GM21360 (cell line): ENCODE results near the gene DIS3L.
"Not testable (repeated sequence)": the region's sequence is repeated elsewhere in the genome, so short reads cannot be mapped to it uniquely, and the experiment has no call there.

Source experiments
- ATAC-seq: cut with Tn5 transposase; IDR thresholded peaks from one replicate; pipeline ENCODE4 v1.9.1; 2021; ENCODE audit warnings: mild to moderate bottlenecking, moderate library complexity; ENCODE audit not compliant: unreplicated experiment

The DIS3L gene

GRCh38 chr15:66276546-66276945 lies 16.8 kb upstream of the DIS3L start:
- no peak for ATAC-seq

- ATAC-seq, result no peak
These were observed 15.3 kb upstream of the DIS3L start for GRCh38 chr15:66278056-66278455.

GRCh38 chr15:66278671-66279070 lies 14.7 kb upstream of the DIS3L start:
- no peak for ATAC-seq

GRCh38 chr15:66284271-66284670 lies 9.1 kb upstream of the DIS3L start:
- ATAC-seq, result no peak

DNA sequence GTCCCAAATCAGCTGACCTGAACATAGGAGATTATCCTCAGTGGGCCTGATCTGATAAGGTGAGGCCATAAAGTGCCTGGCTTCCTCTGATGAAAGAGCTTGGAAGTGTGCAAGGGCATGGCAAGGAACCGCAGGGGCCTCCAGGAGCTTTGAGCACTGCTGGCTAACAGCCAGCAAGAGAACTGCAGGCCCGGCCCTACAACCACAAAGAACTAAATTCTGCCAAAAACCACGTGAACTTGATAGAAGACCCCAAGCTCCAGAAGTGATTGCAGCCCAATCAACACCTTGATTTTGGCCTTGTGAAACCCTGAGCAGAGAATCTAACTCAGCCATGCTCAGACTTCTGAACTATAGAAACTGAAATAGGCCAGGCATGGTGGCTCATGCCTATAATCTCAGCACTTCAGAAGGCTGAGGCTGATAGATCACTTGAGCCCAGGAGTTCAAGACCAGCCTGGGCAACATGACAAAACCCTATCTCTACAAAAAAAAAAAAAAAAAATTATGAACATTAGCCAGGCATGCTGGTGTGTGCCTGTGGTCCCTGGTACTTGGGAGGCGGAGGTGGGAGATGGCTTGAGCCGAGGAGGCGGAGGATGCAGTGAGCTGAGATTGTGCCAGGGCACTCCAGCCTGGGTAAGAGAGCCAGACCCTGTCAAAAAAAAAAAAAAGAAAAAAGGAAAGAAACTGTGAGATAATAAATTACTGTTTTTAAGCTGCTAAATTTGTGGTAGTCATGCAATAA lies 7.7 kb upstream of the DIS3L start:
- no peak for ATAC-seq

DNA sequence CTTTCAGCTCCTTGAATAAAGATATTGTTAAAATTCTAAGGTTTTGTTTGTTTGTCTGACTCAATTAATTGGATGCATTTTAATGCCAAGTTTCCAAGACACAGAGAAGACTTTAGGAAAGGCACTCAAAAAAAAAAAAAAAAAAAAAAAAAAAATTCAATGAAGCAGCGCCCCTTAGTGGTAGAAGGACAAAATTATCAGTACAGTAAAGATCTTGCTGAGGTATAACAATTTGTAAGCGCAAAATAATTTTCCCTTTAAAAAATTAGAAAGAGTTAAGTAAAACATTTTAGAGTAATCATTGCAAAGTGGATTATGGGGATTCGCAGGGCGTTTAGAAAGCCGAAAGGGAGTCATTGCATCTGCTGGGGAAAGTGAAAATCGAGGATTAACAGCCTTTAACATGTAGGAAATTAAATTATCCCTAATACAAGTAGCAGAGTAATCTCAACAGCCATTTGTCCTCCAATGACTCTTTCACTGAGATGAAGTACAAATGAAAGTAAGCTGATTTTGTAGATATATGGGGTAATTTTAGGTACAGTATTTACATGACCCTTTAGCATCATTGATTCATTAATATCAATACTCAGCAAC lies 5.8 kb upstream of the DIS3L start:
- ATAC-seq, result no peak

- no peak for ATAC-seq
These were observed 5.3 kb upstream of the DIS3L start for GRCh38 chr15:66288093-66288492.

DNA sequence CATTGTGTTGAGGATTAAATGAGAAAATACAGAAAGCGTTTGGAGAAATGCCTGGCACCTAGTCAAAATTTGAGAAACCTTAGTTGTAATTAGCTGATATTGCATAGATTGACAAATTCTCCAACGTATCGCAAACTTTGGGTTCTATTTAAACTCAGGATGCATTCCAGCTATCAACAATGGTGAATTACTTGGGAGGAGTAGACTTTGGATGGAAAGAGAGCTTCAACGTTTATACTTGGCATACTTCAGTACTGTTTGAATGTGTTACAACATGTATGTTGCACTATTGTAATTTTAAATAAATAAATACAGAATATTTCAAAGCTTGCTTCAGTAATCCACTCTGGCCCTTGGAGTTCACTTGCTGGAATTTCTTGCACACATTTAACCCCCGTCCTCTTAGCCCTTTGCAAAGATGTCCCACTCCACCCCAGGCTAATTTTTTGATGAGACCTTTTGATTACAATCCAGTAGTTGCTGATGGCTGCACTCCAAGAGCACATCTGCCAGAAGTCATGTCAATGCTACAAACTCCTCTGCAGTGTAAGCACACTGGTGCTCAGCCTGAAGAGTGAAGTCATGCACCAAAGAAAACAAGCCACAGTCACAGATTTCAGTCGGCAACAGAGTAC lies 4.7 kb upstream of the DIS3L start:
- ATAC-seq, result no peak

- ATAC-seq, result no peak
These were observed 3.4 kb upstream of the DIS3L start for GRCh38 chr15:66290007-66290406.

GRCh38 chr15:66290518-66290917 lies 2.9 kb upstream of the DIS3L start:
- ATAC-seq, result no peak

DNA sequence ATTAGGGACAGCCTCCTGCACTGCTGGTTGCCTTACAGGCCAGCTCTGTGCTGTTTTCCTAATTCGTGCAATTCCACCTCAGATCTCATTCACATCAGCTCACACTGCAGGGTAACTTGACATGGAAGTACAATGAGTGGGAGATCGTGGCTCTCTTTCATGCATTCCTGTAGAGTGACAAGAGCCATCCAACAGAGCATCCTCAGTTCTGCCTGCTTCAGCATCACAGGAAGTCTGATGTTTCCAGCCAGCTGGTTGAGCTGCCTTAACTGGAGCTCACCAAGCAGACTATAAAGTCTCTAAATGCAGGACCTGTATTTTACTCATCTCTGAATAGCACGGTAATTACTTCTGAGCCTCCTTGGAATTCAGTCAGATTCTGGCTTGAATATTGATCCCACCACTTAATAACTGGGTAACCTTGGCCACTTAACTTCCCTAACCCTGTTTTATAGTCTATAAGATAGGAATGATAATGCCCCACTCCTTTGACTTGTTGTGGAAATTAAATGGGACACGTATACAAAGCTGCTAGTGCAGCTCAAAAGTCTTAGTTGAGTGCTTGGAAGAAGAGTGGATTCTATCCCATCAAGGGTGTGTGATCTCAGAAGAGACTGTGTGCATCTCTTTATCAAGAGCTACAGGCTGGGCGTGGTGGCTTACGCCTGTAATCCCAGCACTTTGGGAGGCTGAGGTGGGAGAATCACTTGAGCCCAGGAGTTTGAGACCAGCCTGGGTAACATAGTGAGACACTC lies 1.4 kb upstream of the DIS3L start:
- no peak for ATAC-seq

- peak; percentile 12 for ATAC-seq
These were observed 573 bp upstream of the DIS3L start for GRCh38 chr15:66292571-66293418.

- ATAC-seq, result peak; percentile 17
These were observed 976 bp downstream of the DIS3L start for GRCh38 chr15:66294157-66294931.

DNA sequence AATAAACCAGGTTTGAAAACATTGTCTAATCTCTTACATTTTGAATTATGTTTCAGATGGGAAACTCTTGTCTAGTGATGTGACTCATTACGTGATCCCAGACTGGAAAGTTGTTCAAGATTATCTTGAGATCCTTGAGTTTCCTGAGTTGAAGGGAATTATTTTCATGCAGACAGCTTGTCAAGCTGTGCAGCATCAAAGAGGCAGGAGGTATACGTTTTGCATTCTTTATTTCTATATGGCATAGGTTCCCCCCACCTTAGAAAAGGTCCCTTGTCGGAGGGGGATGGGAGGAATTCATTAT lies 1.5 kb downstream of the DIS3L start:
- ATAC-seq, result no peak

- ATAC-seq, result no peak
These were observed 2.8 kb downstream of the DIS3L start for GRCh38 chr15:66296186-66296585.

DNA sequence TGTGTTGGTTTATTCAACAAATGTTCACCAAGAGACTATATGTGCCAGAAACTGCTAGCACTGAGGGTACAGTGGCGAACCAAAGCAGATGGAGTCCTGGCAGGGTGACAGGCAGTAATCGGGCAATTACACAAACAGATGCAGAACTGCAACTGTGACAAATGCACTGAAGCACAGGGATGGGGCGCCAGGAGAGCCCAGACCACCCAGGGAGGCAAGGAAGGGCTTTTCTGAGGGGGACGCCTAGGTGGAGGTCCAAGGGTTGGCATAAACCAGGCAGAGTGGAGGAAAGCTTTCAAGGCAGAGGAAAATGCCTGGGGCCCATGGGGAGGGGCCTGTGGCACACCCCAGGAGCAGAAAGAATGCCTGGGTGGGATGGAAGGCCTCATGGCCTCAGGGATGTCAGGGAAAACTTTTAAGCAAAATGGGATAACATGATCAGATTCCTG lies 5.5 kb downstream of the DIS3L start:
- no peak for ATAC-seq

DNA sequence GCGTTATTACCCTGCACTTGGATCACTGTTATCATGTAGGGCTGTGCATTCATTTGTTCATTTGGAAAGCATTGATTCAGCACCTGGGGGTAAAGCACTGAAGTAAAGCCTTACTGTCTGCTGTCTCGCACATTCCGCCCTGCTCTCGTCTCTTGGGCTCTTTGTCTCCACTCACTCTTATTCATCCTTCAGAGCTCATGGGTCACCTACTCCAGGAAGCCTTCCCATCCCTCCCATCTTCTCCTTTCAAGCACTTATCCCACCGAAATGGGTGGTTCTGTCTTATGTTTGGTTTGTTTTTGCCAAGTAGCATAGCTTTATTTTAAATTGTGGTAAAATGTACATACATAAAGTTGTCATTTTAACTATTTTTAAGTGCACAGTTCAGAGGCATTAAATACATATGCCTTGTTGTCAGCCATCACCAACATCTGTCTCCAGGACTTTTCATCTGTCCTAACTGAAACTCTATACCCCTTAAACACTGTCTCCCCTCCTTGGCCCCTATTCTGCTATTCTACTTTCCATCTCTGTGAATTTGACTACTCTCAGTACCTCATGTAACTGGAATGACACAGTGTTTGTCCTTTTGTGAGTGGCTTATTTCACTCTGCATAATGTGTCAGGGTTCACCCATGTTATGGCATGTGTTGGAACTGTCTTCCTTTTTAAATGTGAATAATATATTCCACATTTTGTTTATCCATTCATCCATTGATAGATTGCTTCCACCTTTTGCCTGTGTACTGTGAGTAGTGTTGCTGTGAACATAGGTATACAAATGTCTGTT lies 9.3 kb downstream of the DIS3L start:
- ATAC-seq, result no peak

GRCh38 chr15:66304425-66304824 lies 11.1 kb downstream of the DIS3L start:
- not testable (repeated sequence) for ATAC-seq

DNA sequence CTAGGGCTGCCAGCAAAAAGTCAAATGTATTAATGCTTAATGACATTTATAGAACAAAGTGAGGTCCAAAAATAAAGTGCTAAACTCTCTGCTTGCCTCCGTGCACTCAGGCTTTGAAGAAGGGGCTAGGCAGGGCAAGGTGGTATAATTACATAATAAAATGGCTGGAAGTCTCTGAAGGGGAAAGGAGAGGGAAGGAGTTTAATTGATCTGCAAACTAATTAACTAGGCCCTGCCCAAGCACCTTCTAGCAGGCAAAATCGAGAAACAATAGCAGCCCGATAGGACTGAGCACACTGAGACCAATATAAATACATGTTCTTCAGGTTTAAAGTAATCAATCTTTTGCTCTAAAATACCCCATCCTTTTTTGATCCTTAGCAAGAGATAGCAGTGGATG lies 13.0 kb downstream of the DIS3L start:
- ATAC-seq, result no peak
